Activated naive CD4-positive, alpha-beta T cell treated with anti-CD3 and anti-CD28 coated beads, Interleukin-2, amount 50 U/mL, for 24 hours (primary cell): Measurements from ENCODE around the gene C5orf58.
"Not testable (repeated sequence)": the region's sequence is repeated elsewhere in the genome, so short reads cannot be mapped to it uniquely, and the experiment has no call there.

Source experiments
- H3K27ac Mint-ChIP-seq: one replicate; pipeline ENCODE4 v1.8.0; 2021; ENCODE audit warnings: mild to moderate bottlenecking, mixed read lengths
- H3K27me3 Mint-ChIP-seq: one replicate; pipeline ENCODE4 v1.8.0; 2021; ENCODE audit warnings: mixed read lengths
- H3K36me3 Mint-ChIP-seq: one replicate; pipeline ENCODE4 v1.8.0; 2021; ENCODE audit warnings: mixed read lengths
- H3K4me1 Mint-ChIP-seq: one replicate; pipeline ENCODE4 v1.8.0; 2021; ENCODE audit warnings: mixed read lengths
- H3K4me3 Mint-ChIP-seq: one replicate; pipeline ENCODE4 v1.8.0; 2021; ENCODE audit warnings: mild to moderate bottlenecking, mixed read lengths
- H3K9me3 Mint-ChIP-seq: one replicate; pipeline ENCODE4 v1.8.0; 2021; ENCODE audit warnings: mixed read lengths

The C5orf58 gene

GRCh38 chr5:170238456-170239196 lies 5.8 kb downstream of the C5orf58 start:
- no peak overlapping the region for H3K4me3 Mint-ChIP-seq
- H3K36me3 Mint-ChIP-seq, result no peaks in the 10 kb centered on the region
- H3K9me3 Mint-ChIP-seq, result no peaks in the 10 kb centered on the region
- no peaks in the 10 kb centered on the region for H3K27me3 Mint-ChIP-seq
- H3K27ac Mint-ChIP-seq, result no peak overlapping the region
- peaks cover 14% of the 10 kb centered on the region for H3K4me1 Mint-ChIP-seq

GRCh38 chr5:170245436-170245835 lies 12.7 kb downstream of the C5orf58 start:
- Mint-ChIP-seq H3K36me3 (peaks cover 40% of the 10 kb centered on the region), H3K4me1 (peaks cover 19% of the 10 kb centered on the region)
- not testable (repeated sequence) for H3K4me3 Mint-ChIP-seq, H3K27ac Mint-ChIP-seq, H3K9me3 Mint-ChIP-seq, H3K27me3 Mint-ChIP-seq

GRCh38 chr5:170246126-170246870 lies 13.5 kb downstream of the C5orf58 start:
- Mint-ChIP-seq H3K36me3 (peaks cover 43% of the 10 kb centered on the region), H3K4me3 (no peak overlapping the region), H3K27me3 (no peaks in the 10 kb centered on the region), H3K9me3 (no peaks in the 10 kb centered on the region), H3K4me1 (peaks cover 25% of the 10 kb centered on the region), H3K27ac (peak overlapping the region; percentile 59)

GRCh38 chr5:170247363-170247762 lies 14.6 kb downstream of the C5orf58 start:
- Mint-ChIP-seq H3K9me3 (no peaks in the 10 kb centered on the region), H3K27ac (no peak overlapping the region), H3K4me3 (no peak overlapping the region), H3K36me3 (peaks cover 52% of the 10 kb centered on the region), H3K4me1 (peaks cover 35% of the 10 kb centered on the region), H3K27me3 (no peaks in the 10 kb centered on the region)

GRCh38 chr5:170248172-170248930 lies 15.6 kb downstream of the C5orf58 start:
- Mint-ChIP-seq H3K27me3 (no peaks in the 10 kb centered on the region), H3K27ac (peak overlapping the region; percentile 77), H3K4me3 (peak overlapping the region; percentile 5)

GRCh38 chr5:170248931-170249227 lies 16.1 kb downstream of the C5orf58 start:
- H3K4me1 Mint-ChIP-seq, result peaks cover 48% of the 10 kb centered on the region
- not testable (repeated sequence) for H3K27me3 Mint-ChIP-seq, H3K4me3 Mint-ChIP-seq, H3K9me3 Mint-ChIP-seq
- H3K36me3 Mint-ChIP-seq, result peaks cover 57% of the 10 kb centered on the region
- peak overlapping the region; percentile 77 for H3K27ac Mint-ChIP-seq

More at GRCh38 chr5:170248172-170248930, 15.6 kb downstream of the C5orf58 start:
- Mint-ChIP-seq H3K4me1 (peaks cover 43% of the 10 kb centered on the region), H3K36me3 (peaks cover 55% of the 10 kb centered on the region), H3K9me3 (no peaks in the 10 kb centered on the region)

GRCh38 chr5:170249355-170249754 lies 16.6 kb downstream of the C5orf58 start:
- peaks cover 60% of the 10 kb centered on the region for H3K36me3 Mint-ChIP-seq

GRCh38 chr5:170250810-170251317 lies 18.1 kb downstream of the C5orf58 start:
- H3K9me3 Mint-ChIP-seq, result no peaks in the 10 kb centered on the region
- no peak overlapping the region for H3K4me3 Mint-ChIP-seq
- H3K4me1 Mint-ChIP-seq, result peaks cover 67% of the 10 kb centered on the region
- no peaks in the 10 kb centered on the region for H3K27me3 Mint-ChIP-seq
- H3K36me3 Mint-ChIP-seq, result peaks cover 61% of the 10 kb centered on the region
- peak overlapping the region; percentile 86 for H3K27ac Mint-ChIP-seq

More at GRCh38 chr5:170249355-170249754, 16.6 kb downstream of the C5orf58 start:
- Mint-ChIP-seq H3K9me3 (no peaks in the 10 kb centered on the region), H3K27ac (peak overlapping the region; percentile 39), H3K4me3 (no peak overlapping the region), H3K4me1 (peaks cover 53% of the 10 kb centered on the region), H3K27me3 (no peaks in the 10 kb centered on the region)

- Mint-ChIP-seq H3K27me3 (no peaks in the 10 kb centered on the region), H3K4me3 (no peak overlapping the region), H3K36me3 (peaks cover 62% of the 10 kb centered on the region), H3K27ac (peak overlapping the region; percentile 86), H3K4me1 (peaks cover 71% of the 10 kb centered on the region), H3K9me3 (no peaks in the 10 kb centered on the region)
These were observed 18.7 kb downstream of the C5orf58 start for GRCh38 chr5:170251462-170251861.

- Mint-ChIP-seq H3K9me3 (no peaks in the 10 kb centered on the region), H3K36me3 (peaks cover 59% of the 10 kb centered on the region), H3K4me3 (peak overlapping the region; percentile 19), H3K27me3 (no peaks in the 10 kb centered on the region), H3K27ac (peak overlapping the region; percentile 86), H3K4me1 (peaks cover 74% of the 10 kb centered on the region)
These were observed 19.3 kb downstream of the C5orf58 start for GRCh38 chr5:170252109-170252508.

- no peaks in the 10 kb centered on the region for H3K27me3 Mint-ChIP-seq
- peak overlapping the region; percentile 19 for H3K4me3 Mint-ChIP-seq
- H3K27ac Mint-ChIP-seq, result peak overlapping the region; percentile 86
- peaks cover 57% of the 10 kb centered on the region for H3K36me3 Mint-ChIP-seq
- peaks cover 78% of the 10 kb centered on the region for H3K4me1 Mint-ChIP-seq
- H3K9me3 Mint-ChIP-seq, result no peaks in the 10 kb centered on the region
These were observed 20.1 kb downstream of the C5orf58 start for GRCh38 chr5:170252720-170253350.

- Mint-ChIP-seq H3K9me3 (no peaks in the 10 kb centered on the region), H3K4me3 (peak overlapping the region; percentile 47), H3K36me3 (peaks cover 56% of the 10 kb centered on the region), H3K4me1 (peaks cover 80% of the 10 kb centered on the region), H3K27ac (peak overlapping the region; percentile 84), H3K27me3 (no peaks in the 10 kb centered on the region)
These were observed 21.3 kb downstream of the C5orf58 start for GRCh38 chr5:170254056-170254455.

GRCh38 chr5:170256571-170256970 lies 23.8 kb downstream of the C5orf58 start:
- H3K27me3 Mint-ChIP-seq, result no peaks in the 10 kb centered on the region
- H3K9me3 Mint-ChIP-seq, result no peaks in the 10 kb centered on the region
- H3K4me3 Mint-ChIP-seq, result no peak overlapping the region
- peaks cover 57% of the 10 kb centered on the region for H3K36me3 Mint-ChIP-seq
- H3K4me1 Mint-ChIP-seq, result peaks cover 91% of the 10 kb centered on the region
- peak overlapping the region; percentile 90 for H3K27ac Mint-ChIP-seq

- Mint-ChIP-seq H3K27ac (peak overlapping the region; percentile 89), H3K27me3 (no peaks in the 10 kb centered on the region), H3K36me3 (peaks cover 58% of the 10 kb centered on the region), H3K4me3 (no peak overlapping the region), H3K9me3 (no peaks in the 10 kb centered on the region), H3K4me1 (peaks cover 91% of the 10 kb centered on the region)
These were observed 24.6 kb downstream of the C5orf58 start for GRCh38 chr5:170257370-170257769.

GRCh38 chr5:170261528-170262043 lies 28.8 kb downstream of the C5orf58 start:
- Mint-ChIP-seq H3K27me3 (no peaks in the 10 kb centered on the region), H3K27ac (peak overlapping the region; percentile 98), H3K9me3 (no peaks in the 10 kb centered on the region), H3K4me1 (peaks cover 89% of the 10 kb centered on the region), H3K4me3 (peak overlapping the region; percentile 69), H3K36me3 (peaks cover 52% of the 10 kb centered on the region)
